Measurements from ENCODE around the gene METTL3.
A peak's percentile ranks its signal among the peaks of the same experiment; 100 is the strongest.

METTL3 gene

GRCh38 chr14:21475767-21476522 lies 35.2 kb downstream of the METTL3 start:
- TF ChIP-seq CTCF (IDR thresholded peaks at IDR 0.05): no peak
- no peak for DNase-seq (ENCODE audit: low spot score)

GRCh38 chr14:21467616-21468015 lies 43.5 kb downstream of the METTL3 start:
- no peak for TF ChIP-seq CTCF (IDR thresholded peaks at IDR 0.05)

More at GRCh38 chr14:21475767-21476522, 35.2 kb downstream of the METTL3 start:
- Histone ChIP-seq H3K27ac (peak overlapping the region; percentile 93), H3K4me3 (peak overlapping the region; percentile 95)

GRCh38 chr14:21455912-21456667 lies 55.0 kb downstream of the METTL3 start, which contains the start of gene CHD8:
Gene CHD8, minus strand, starts transcription at chr14:21456123. Its CDS starts 24,480 bp downstream, at chr14:21431643.
- DNase-seq (ENCODE audit: low spot score): peak; percentile 100
- H3K4me3 ChIP-seq: peak within 1 kb of the TSS; percentile 92
- H3K27ac ChIP-seq: peak within 1 kb of the TSS; percentile 97 to 98
- peak; percentile 45 for TF ChIP-seq CTCF (IDR thresholded peaks at IDR 0.05)

More at GRCh38 chr14:21467616-21468015, 43.5 kb downstream of the METTL3 start:
- Histone ChIP-seq H3K4me3 (no peak overlapping the region), H3K27ac (no peak overlapping the region)
- DNase-seq (ENCODE audit: low spot score): no peak

GRCh38 chr14:21455592-21455911 lies 55.6 kb downstream of the METTL3 start:
- Histone ChIP-seq H3K4me3 (peak overlapping the region; percentile 92), H3K27ac (peak overlapping the region; percentile 97 to 98)
- no peak for DNase-seq (ENCODE audit: low spot score)
- TF ChIP-seq CTCF (IDR thresholded peaks at IDR 0.05): no peak

- TF ChIP-seq CTCF (IDR thresholded peaks at IDR 0.05): no peak
- H3K27ac ChIP-seq: no peak overlapping the region
- DNase-seq (ENCODE audit: low spot score): no peak
- peak overlapping the region; percentile 92 for H3K4me3 ChIP-seq
These were observed 56.1 kb downstream of the METTL3 start for GRCh38 chr14:21454843-21455544.

GRCh38 chr14:21449899-21450216 lies 61.3 kb downstream of the METTL3 start:
- H3K27ac ChIP-seq: no peak overlapping the region
- no peak for TF ChIP-seq CTCF (IDR thresholded peaks at IDR 0.05)
- no peak overlapping the region for H3K4me3 ChIP-seq
- no peak for DNase-seq (ENCODE audit: low spot score)

Measured in coronary artery (tissue), 2 donors.